SK-N-SH (cell line): Measurements from ENCODE around the gene NAP1L1. TPM values are rescaled to one million over a fixed set of nuclear protein-coding genes. Genes with fewer than 3 reads are reported as not detected.

Experiments
- CTCF ChIA-PET: fragments of 300-600, 350-600 bp; formaldehyde crosslinking; extraction: SDS; loops from one replicate; lab custom pipeline; 2021; lab: Yijun Ruan, JAX
- POLR2A ChIA-PET: fragments of 350-600 bp; sonication (Branson Sonifier 250); formaldehyde crosslinking; extraction: SDS; loops from one replicate; lab custom pipeline; 2020; ENCODE audit warnings: antibody characterized with exemption, inconsistent platforms; lab: Yijun Ruan, JAX
- DNase-seq: peaks from one replicate; pipeline ENCODE4 v3.0.0; 2012
- H2AFZ ChIP-seq: fragments of 200-600 bp; sonication (generic); 2 replicates; pipeline ENCODE4 v1.8.1; 2016; ENCODE audit warnings: antibody characterized with exemption, mild to moderate bottlenecking, low read depth
- H3F3A ChIP-seq: fragments of 200-600 bp; sonication (generic); replicated peaks from 2 replicates; pipeline ENCODE3; 2016; ENCODE audit warnings: antibody characterized with exemption, mild to moderate bottlenecking; ENCODE audit not compliant: insufficient read depth
- H3K27ac ChIP-seq, 2 experiments: fragments of 200-500 bp in 1 of 2; fragments of 200-600 bp in 1 of 2; sonication (Bioruptor generic) in 1 of 2; sonication (generic), shearing (Covaris generic) in 1 of 2; 2 replicates each; pipeline versions ENCODE4 v1.5.1 to v1.6.1; 2014 to 2016; ENCODE audit warnings: low read depth in 2 of 2, inconsistent platforms in 1 of 2, low read length in 1 of 2, mild to moderate bottlenecking in 1 of 2, mixed read lengths in 1 of 2
- H3K27me3 ChIP-seq: fragments of 200-600 bp; sonication (generic), shearing (Covaris generic); 2 replicates; pipeline ENCODE4 v1.6.1; 2016; ENCODE audit warnings: mixed run types; ENCODE audit not compliant: insufficient read depth
- H3K36me3 ChIP-seq, 2 experiments: fragments of 200-500 bp in 1 of 2; fragments of 200-600 bp in 1 of 2; sonication (Bioruptor generic) in 1 of 2; sonication (generic) in 1 of 2; replicated peaks in 1 of 2; 2 replicates each; pipeline versions ENCODE3 to v1.5.1; 2014 to 2016; ENCODE audit warnings: low read length in 1 of 2, mild to moderate bottlenecking in 1 of 2; ENCODE audit not compliant: insufficient read depth in 2 of 2, control insufficient read depth in 1 of 2
- H3K4me1 ChIP-seq, 2 experiments: fragments of 200-500 bp in 1 of 2; fragments of 200-600 bp in 1 of 2; sonication (Bioruptor generic) in 1 of 2; sonication (generic), shearing (Covaris generic) in 1 of 2; 2 replicates each; pipeline versions ENCODE4 v1.5.1 to v1.6.1; 2014 to 2016; ENCODE audit warnings: low read depth in 1 of 2, low read length in 1 of 2, mixed run types in 1 of 2; ENCODE audit not compliant: insufficient read depth in 2 of 2, control insufficient read depth in 1 of 2
- H3K4me2 ChIP-seq: fragments of 200-600 bp; sonication (generic), shearing (Covaris generic); 2 replicates; pipeline ENCODE4 v1.6.1; 2017; ENCODE audit warnings: mixed run types
- H3K4me3 ChIP-seq, 2 experiments: fragments of 200-500 bp in 1 of 2; fragments of 200-600 bp in 1 of 2; sonication (Bioruptor generic) in 1 of 2; sonication (generic), shearing (Covaris generic) in 1 of 2; 2 replicates each; pipeline versions ENCODE4 v1.5.1 to v1.8.1; 2014 to 2016; ENCODE audit warnings: low read depth in 2 of 2, inconsistent platforms in 1 of 2, low read length in 1 of 2, mild to moderate bottlenecking in 1 of 2, mixed read lengths in 1 of 2, moderate library complexity in 1 of 2
- H3K79me2 ChIP-seq: fragments of 200-600 bp; sonication (generic); 2 replicates; pipeline ENCODE4 v1.8.1; 2017; ENCODE audit warnings: mild to moderate bottlenecking; ENCODE audit not compliant: insufficient read depth
- H3K9ac ChIP-seq: fragments of 200-600 bp; sonication (generic); 2 replicates; pipeline ENCODE4 v1.6.1; 2017; ENCODE audit warnings: mixed run types
- H3K9me2 ChIP-seq: fragments of 200-600 bp; sonication (generic); 2 replicates; pipeline ENCODE4 v1.6.1; 2017; ENCODE audit warnings: mixed run types
- H3K9me3 ChIP-seq: fragments of 200-600 bp; sonication (generic); 2 replicates; pipeline ENCODE4 v1.6.1; 2017; ENCODE audit warnings: mixed run types, mild to moderate bottlenecking, moderate library complexity
- H4K20me1 ChIP-seq: fragments of 200-600 bp; sonication (generic); 2 replicates; pipeline ENCODE4 v1.6.1; 2017; ENCODE audit warnings: mild to moderate bottlenecking, mixed run types; ENCODE audit not compliant: insufficient read depth
- CHD2 ChIP-seq: fragments of 150-350 bp; IDR thresholded peaks from 2 replicates; pipeline ENCODE4 v1.6.1; 2018; ENCODE audit warnings: low read length; ENCODE audit not compliant: partially characterized antibody
- EP300 ChIP-seq, 2 experiments: IDR thresholded peaks; 2 replicates each; pipeline versions ENCODE4 v1.4.0 to v1.6.1; 2012; ENCODE audit warnings: borderline replicate concordance in 1 of 2, low read depth in 1 of 2, low read length in 1 of 2
- FOSL2 ChIP-seq: IDR thresholded peaks from 2 replicates; pipeline ENCODE4 v1.4.0; 2012; ENCODE audit warnings: low read depth, mild to moderate bottlenecking, moderate library complexity, borderline replicate concordance
- FOXJ3 ChIP-seq: sonication (generic); formaldehyde crosslinking; IDR thresholded peaks from 2 replicates; pipeline ENCODE4 v1.5.1; 2020; ENCODE audit warnings: mild to moderate bottlenecking, missing genetic modification reagents
- FOXM1 ChIP-seq: IDR thresholded peaks from 2 replicates; pipeline ENCODE4 v1.4.0; 2012; ENCODE audit warnings: low read depth, mild to moderate bottlenecking
- GATA2 ChIP-seq: sonication (generic); formaldehyde crosslinking; IDR thresholded peaks from 2 replicates; pipeline ENCODE4 v1.5.0; 2020; ENCODE audit warnings: mild to moderate bottlenecking, missing genetic modification reagents
- IRF3 ChIP-seq: fragments of 150-350 bp; IDR thresholded peaks from 2 replicates; pipeline ENCODE4 v1.6.1; 2016; ENCODE audit warnings: mild to moderate bottlenecking, low read depth, low read length
- MAX ChIP-seq: IDR thresholded peaks from 2 replicates; pipeline ENCODE4 v1.4.0; 2012; ENCODE audit warnings: low read depth
- MEF2A ChIP-seq: IDR thresholded peaks from 2 replicates; pipeline ENCODE4 v1.4.0; 2012; ENCODE audit warnings: low read depth, borderline replicate concordance
- NRF1 ChIP-seq: IDR thresholded peaks from 2 replicates; pipeline ENCODE4 v1.6.1; 2012; ENCODE audit warnings: low read depth, mild to moderate bottlenecking, low read length
- PBX3 ChIP-seq: IDR thresholded peaks from 2 replicates; pipeline ENCODE4; 2012
- RCOR1 ChIP-seq: fragments of 150-350 bp; IDR thresholded peaks from 2 replicates; pipeline ENCODE4 v1.6.1; 2017; ENCODE audit warnings: antibody characterized with exemption, low read length
- REST ChIP-seq: IDR thresholded peaks from 2 replicates; pipeline ENCODE4 v1.6.1; 2012; ENCODE audit warnings: mild to moderate bottlenecking, low read depth, low read length, moderate library complexity
- RFX5 ChIP-seq: IDR thresholded peaks from 2 replicates; pipeline ENCODE4 v1.6.1; 2012; ENCODE audit warnings: mild to moderate bottlenecking, improper control_type of control experiment, low read length
- RXRA ChIP-seq: IDR thresholded peaks from 2 replicates; pipeline ENCODE4 v1.4.0; 2012; ENCODE audit warnings: low read depth, mild to moderate bottlenecking, borderline replicate concordance
- SIN3A ChIP-seq: IDR thresholded peaks from 2 replicates; pipeline ENCODE4 v1.6.1; 2012; ENCODE audit warnings: low read depth, mild to moderate bottlenecking, low read length, moderate library complexity, borderline replicate concordance
- SMC3 ChIP-seq: IDR thresholded peaks from 2 replicates; pipeline ENCODE4 v1.6.1; 2012; ENCODE audit warnings: low read depth, low read length, improper control_type of control experiment
- TAF1 ChIP-seq: IDR thresholded peaks from 2 replicates; pipeline ENCODE4 v1.6.1; 2012; ENCODE audit warnings: low read depth, mild to moderate bottlenecking, low read length, moderate library complexity, borderline replicate concordance
- TCF12 ChIP-seq: IDR thresholded peaks from 2 replicates; pipeline ENCODE4 v1.4.0; 2012
- TEAD4 ChIP-seq: IDR thresholded peaks from 2 replicates; pipeline ENCODE4 v1.4.0; 2012; ENCODE audit warnings: mild to moderate bottlenecking, borderline replicate concordance; ENCODE audit not compliant: insufficient read depth
- USF1 ChIP-seq: IDR thresholded peaks from 2 replicates; pipeline ENCODE4 v1.4.0; 2012; ENCODE audit warnings: low read depth, borderline replicate concordance
- WGBS: methylation state at CpG from one replicate; pipeline ENCODE4 v1.1.6; 2017; ENCODE audit warnings: low lambda C conversion rate; 5-methylcytosine and 5-hydroxymethylcytosine counted together
- polyA plus RNA-seq, 3 experiments: library from polyadenylated mRNA; depleted of rRNA; stranded (reverse); fragments of >200 nt; gene quantifications; 2 replicates each; pipeline ENCODE4 v1.2.3, GENCODE V29; 2012

The NAP1L1 gene
- polyA plus RNA-seq, 1 of the 3 experiments (the other 2 are of a cell fraction), result 197 TPM

- Histone ChIP-seq H3K4me1 (peaks cover 9 to 10% of the 10 kb centered on the region in 2 experiments; a peak in 3 of 4 replicates), H3K27ac (peak overlapping the region in 1 of 2 experiments; percentile 21; a peak in 1 of 4 replicates), H3K79me2 (peaks cover 100% of the 10 kb centered on the region), H3K9ac (no peak overlapping the region), H3K27me3 (no peaks in the 10 kb centered on the region), H3K36me3 (peaks cover 76 to 98% of the 10 kb centered on the region in 2 experiments), H3K9me3 (peaks cover 14% of the 10 kb centered on the region), H3K9me2 (no peaks in the 10 kb centered on the region), H3K4me3 (no peak overlapping the region), H3F3A (peaks cover 69% of the 10 kb centered on the region), H2AFZ (no peak overlapping the region), H3K4me2 (no peak overlapping the region), H4K20me1 (peaks cover 76% of the 10 kb centered on the region)
- CTCF ChIA-PET, result interaction anchor here (0.7 to 1.8 kb wide), 3 partner anchors 387 to 678 kb away, joined by 3 to 5 read pairs (median 3); partner anchors contain the start of gene GLIPR1L2
- DNase-seq, result no peak
- POLR2A ChIA-PET, result interaction anchor here (1.1 kb wide), 1 partner anchor 9 kb away, joined by 3 read pairs; no protein-coding TSS in a partner anchor
- TF ChIP-seq SIN3A (no peak), PBX3 (no peak), RCOR1 (no peak), FOXM1 (no peak), FOSL2 (no peak), NRF1 (no peak), EP300 (IDR thresholded peaks at IDR 0.05; ENCODE audit: borderline replicate concordance in 1 of 2, low read depth in 1 of 2, low read length in 1 of 2) (no peak), CHD2 (no peak), TCF12 (no peak), USF1 (no peak), TAF1 (no peak), FOXJ3 (CRISPR knock-in tag) (no peak), GATA2 (CRISPR knock-in tag) (no peak)
Observed at GRCh38 chr12:76069339-76069738, 15.1 kb downstream of the NAP1L1 start.

- H3K9me2 ChIP-seq, result no peaks in the 10 kb centered on the region
- no peak overlapping the region for H2AFZ ChIP-seq
- DNase-seq, result no peak
- H3K27me3 ChIP-seq, result no peaks in the 10 kb centered on the region
- H3K79me2 ChIP-seq, result peaks cover 100% of the 10 kb centered on the region
- H3K4me2 ChIP-seq, result no peak overlapping the region
- H3K27ac ChIP-seq, result no peak overlapping the region
- H3F3A ChIP-seq, result peaks cover 61% of the 10 kb centered on the region
- H3K4me3 ChIP-seq, result no peak overlapping the region
- 96% methylated on average over 3 of the region's 3 CpGs for WGBS
- TF ChIP-seq MEF2A, result no peak
- TF ChIP-seq RFX5, result no peak
- TF ChIP-seq IRF3, result no peak
- no peak for TF ChIP-seq MAX
- no peak for TF ChIP-seq TEAD4
- no peak for TF ChIP-seq TCF12
- no peak for TF ChIP-seq REST
- TF ChIP-seq RXRA, result no peak
- no peak for TF ChIP-seq SMC3
- TF ChIP-seq FOSL2, result no peak
- no peak for TF ChIP-seq SIN3A
- H4K20me1 ChIP-seq, result peaks cover 74% of the 10 kb centered on the region
- H3K9ac ChIP-seq, result no peak overlapping the region
- H3K9me3 ChIP-seq, result peaks cover 16% of the 10 kb centered on the region
- POLR2A ChIA-PET, result no interaction called here
- peaks cover 76 to 98% of the 10 kb centered on the region in 2 experiments for H3K36me3 ChIP-seq
- H3K4me1 ChIP-seq, result peaks cover 3 to 10% of the 10 kb centered on the region in 2 experiments; a peak in 3 of 4 replicates
- CTCF ChIA-PET, result no interaction called here
Observed at GRCh38 chr12:76065917-76066316, 18.6 kb downstream of the NAP1L1 start.
